Measurements from ENCODE around the gene CHIC2. TPM values are rescaled to one million over a fixed set of nuclear protein-coding genes. Genes with fewer than 3 reads are reported as not detected.

Gene CHIC2
- total and polyA plus RNA-seq, 7 donors, result 17.6 to 34.6 (median 22.8) TPM

GRCh38 chr4:54063737-54064316, 578 bp downstream of the CHIC2 start:
- Histone ChIP-seq H3K4me3 (peak overlapping the region; percentile 94 to 99 (median 96)), H3K4me1 (peaks cover 0 to 42% (median 29%) of the 10 kb centered on the region in 4 donors), H3K27ac (peak overlapping the region; percentile 87 to 95 (median 92)), H3K9me3 (no peaks in the 10 kb centered on the region), H3K36me3 (no peaks in the 10 kb centered on the region), H3K27me3 (no peaks in the 10 kb centered on the region)
- TF ChIP-seq POLR2AphosphoS5 (IDR thresholded peaks at IDR 0.05) (no peak), POLR2A (IDR thresholded peaks at IDR 0.05) (no peak)
- intact Hi-C loops (cut with DNase I), result loop anchor here (2.0 to 10.0 kb wide), 3 partner anchors 132 to 699 kb away; partner anchors contain the start of gene SCFD2
- peak; percentile 76 for DNase-seq
- 1% methylated on average over 38 of the region's 38 CpGs for WGBS, 2 donors

- intact Hi-C loops (cut with DNase I), result loop anchor here (5.0 to 10.0 kb wide), 2 partner anchors 131 to 698 kb away; partner anchors contain the start of gene SCFD2
- WGBS, 2 donors, result 0 to 1% methylated on average over 4 of the region's 4 CpGs
Observed at GRCh38 chr4:54063229-54063628, 1.2 kb downstream of the CHIC2 start.

GRCh38 chr4:54062392-54062791, 2.0 kb downstream of the CHIC2 start:
- H3K27ac ChIP-seq, result peak overlapping the region in 1 of 4 donors; percentile 95
- H3K36me3 ChIP-seq, result no peaks in the 10 kb centered on the region
- H3K4me3 ChIP-seq, result peak overlapping the region; percentile 94 to 99 (median 96)
- WGBS, 2 donors, result 56 to 62% methylated on average over 3 of the region's 3 CpGs
- no peaks in the 10 kb centered on the region for H3K9me3 ChIP-seq
- no peaks in the 10 kb centered on the region for H3K27me3 ChIP-seq
- no peak for DNase-seq
- TF ChIP-seq EP300 (IDR thresholded peaks at IDR 0.05), result no peak
- no peak for TF ChIP-seq POLR2A (IDR thresholded peaks at IDR 0.05)
- TF ChIP-seq POLR2AphosphoS5 (IDR thresholded peaks at IDR 0.05), result no peak
- TF ChIP-seq CTCF (IDR thresholded peaks at IDR 0.05), result no peak
- H3K4me1 ChIP-seq, result peaks cover 0 to 54% (median 32%) of the 10 kb centered on the region in 4 donors
- intact Hi-C loops (cut with DNase I), result loop anchor here (5.0 to 10.0 kb wide), 2 partner anchors 130 to 698 kb away; partner anchors contain the start of gene SCFD2

More at GRCh38 chr4:54063229-54063628, 1.2 kb downstream of the CHIC2 start:
- Histone ChIP-seq H3K27me3 (no peaks in the 10 kb centered on the region), H3K27ac (peak overlapping the region; percentile 87 to 95 (median 92)), H3K9me3 (no peaks in the 10 kb centered on the region), H3K36me3 (no peaks in the 10 kb centered on the region), H3K4me3 (peak overlapping the region; percentile 94 to 99 (median 96)), H3K4me1 (peaks cover 0 to 48% (median 29%) of the 10 kb centered on the region in 4 donors)
- TF ChIP-seq POLR2AphosphoS5 (IDR thresholded peaks at IDR 0.05), result peak in 1 of 4 donors; percentile 15
- no peak for TF ChIP-seq CTCF (IDR thresholded peaks at IDR 0.05)
- DNase-seq, result no peak

- Histone ChIP-seq H3K27ac (peak overlapping the region in 1 of 4 donors; percentile 95), H3K4me3 (peak overlapping the region in 3 of 4 donors; percentile 94 to 99 (median 97)), H3K9me3 (no peaks in the 10 kb centered on the region), H3K27me3 (no peaks in the 10 kb centered on the region), H3K4me1 (peaks cover 0 to 59% (median 35%) of the 10 kb centered on the region in 4 donors), H3K36me3 (no peaks in the 10 kb centered on the region)
- WGBS, 2 donors, result 58 to 85% methylated on average over 1 of the region's 1 CpG
- TF ChIP-seq POLR2AphosphoS5 (IDR thresholded peaks at IDR 0.05) (no peak), POLR2A (IDR thresholded peaks at IDR 0.05) (no peak), EP300 (IDR thresholded peaks at IDR 0.05) (no peak), CTCF (IDR thresholded peaks at IDR 0.05) (no peak)
- no peak for DNase-seq
- intact Hi-C loops (cut with DNase I), result loop anchor here (5.0 to 10.0 kb wide), 2 partner anchors 130 to 697 kb away; partner anchors contain the start of gene SCFD2
Observed at GRCh38 chr4:54061873-54062272, 2.5 kb downstream of the CHIC2 start.

GRCh38 chr4:54061067-54061466, 3.3 kb downstream of the CHIC2 start:
- Histone ChIP-seq H3K27me3 (no peaks in the 10 kb centered on the region), H3K9me3 (no peaks in the 10 kb centered on the region), H3K27ac (no peak overlapping the region), H3K4me1 (peaks cover 0 to 67% (median 36%) of the 10 kb centered on the region in 4 donors), H3K36me3 (no peaks in the 10 kb centered on the region), H3K4me3 (peak overlapping the region in 2 of 4 donors; percentile 2 to 94)
- WGBS, 2 donors, result 58 to 63% methylated on average over 3 of the region's 3 CpGs
- intact Hi-C loops (cut with DNase I), result loop anchor here (5.0 to 10.0 kb wide), 2 partner anchors 129 to 696 kb away; partner anchors contain the start of gene SCFD2
- no peak for DNase-seq
- TF ChIP-seq POLR2A (IDR thresholded peaks at IDR 0.05) (no peak), CTCF (IDR thresholded peaks at IDR 0.05) (no peak), EP300 (IDR thresholded peaks at IDR 0.05) (no peak), POLR2AphosphoS5 (IDR thresholded peaks at IDR 0.05) (no peak)
